Raji (cell line): ENCODE measurements around the gene OR52R1.

Experiments
- POLR2A ChIP-seq: IDR thresholded peaks from 2 replicates; pipeline ENCODE4 v1.6.1; 2011; ENCODE audit warnings: low read depth, low read length, control low read depth; ENCODE audit not compliant: insufficient read depth

Gene OR52R1

DNA sequence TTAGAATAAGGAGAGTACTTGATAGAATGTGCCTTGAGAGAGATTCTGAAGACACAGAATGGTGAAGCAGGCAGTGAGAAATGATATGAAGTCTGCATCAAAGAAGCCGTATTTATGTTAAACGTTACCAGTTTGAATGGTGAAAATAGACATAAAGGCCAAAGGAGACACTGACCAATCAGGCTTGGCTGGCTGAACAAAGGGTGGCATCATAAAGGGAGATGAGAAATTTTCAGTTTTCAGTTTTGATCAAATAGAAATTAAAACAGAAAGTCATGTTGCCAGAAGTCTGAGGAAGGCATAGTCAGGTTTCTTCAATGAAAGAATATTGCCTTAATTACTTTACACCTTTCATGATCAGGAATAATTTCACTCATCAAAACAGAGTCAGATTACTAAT lies 41.1 kb downstream of the OR52R1 start:
- TF ChIP-seq POLR2A = no peak
